ENCODE results near the gene RPS6KL1.

- TF ChIP-seq SP1 (IDR thresholded peaks at IDR 0.05): no peak
- TF ChIP-seq L3MBTL2 (conservative IDR thresholded peaks at IDR 0.05): no peak
- TF ChIP-seq BHLHE40 (IDR thresholded peaks at IDR 0.05; ENCODE audit: borderline replicate concordance): no peak
- no peak for TF ChIP-seq SUZ12 (IDR thresholded peaks at IDR 0.05)
- no peak for TF ChIP-seq LEF1 (IDR thresholded peaks at IDR 0.05; ENCODE audit: borderline replicate concordance)
- no peak for TF ChIP-seq ZNF384 (IDR thresholded peaks at IDR 0.05)
- TF ChIP-seq TARDBP (IDR thresholded peaks at IDR 0.05): no peak
- TF ChIP-seq FOXK2 (IDR thresholded peaks at IDR 0.05): no peak
- TF ChIP-seq NFRKB (IDR thresholded peaks at IDR 0.05): no peak
- TF ChIP-seq PKNOX1 (IDR thresholded peaks at IDR 0.05): no peak
- TF ChIP-seq FOXA1 (IDR thresholded peaks at IDR 0.05): no peak
- no peak for TF ChIP-seq ARNT (IDR thresholded peaks at IDR 0.05)
- TF ChIP-seq FOXM1 (IDR thresholded peaks at IDR 0.05; ENCODE audit: borderline replicate concordance): no peak
Measured at GRCh38 chr14:74915826-74916225, 7.2 kb downstream of the RPS6KL1 start.
